HepG2 (cell line): Measurements from ENCODE around the gene TARDBP. TPM values are rescaled to one million over a fixed set of nuclear protein-coding genes. Genes with fewer than 3 reads are reported as not detected.

Source experiments
- CHCHD3 ChIP-seq: sonication (generic); formaldehyde crosslinking; IDR thresholded peaks from 2 replicates; pipeline ENCODE4 v1.8.0; 2022; ENCODE audit warnings: mild to moderate bottlenecking, missing genetic modification reagents, moderate library complexity
- DNMT1 ChIP-seq: sonication (generic); formaldehyde crosslinking; IDR thresholded peaks from 2 replicates; pipeline ENCODE4 v1.5.1; 2020; ENCODE audit warnings: mild to moderate bottlenecking, missing genetic modification reagents
- GABPA ChIP-seq, 2 experiments: IDR thresholded peaks; 2 replicates each; pipeline ENCODE4 v1.6.1; 2011 to 2016; ENCODE audit warnings: low read depth in 2 of 2, low read length in 1 of 2, missing biosample characterization in 1 of 2, missing genetic modification characterization in 1 of 2
- GPN1 ChIP-seq: sonication (generic); formaldehyde crosslinking; IDR thresholded peaks from 2 replicates; pipeline ENCODE4 v1.5.1; 2020; ENCODE audit warnings: missing genetic modification reagents, borderline replicate concordance
- HCFC1 ChIP-seq: fragments of 150-350 bp; IDR thresholded peaks from 2 replicates; pipeline ENCODE4 v1.6.1; 2014; ENCODE audit warnings: low read depth, low read length
- HIVEP1 ChIP-seq: sonication (generic); formaldehyde crosslinking; IDR thresholded peaks from 2 replicates; pipeline ENCODE4 v1.4.0; 2020; ENCODE audit warnings: mild to moderate bottlenecking, missing genetic modification reagents
- JUN ChIP-seq: sonication (generic); formaldehyde crosslinking; IDR thresholded peaks from 2 replicates; pipeline ENCODE4 v1.4.0; 2020; ENCODE audit warnings: mild to moderate bottlenecking, missing genetic modification reagents
- JUND ChIP-seq: sonication (generic); formaldehyde crosslinking; IDR thresholded peaks from 2 replicates; pipeline ENCODE4 v1.8.0; 2022; ENCODE audit warnings: mild to moderate bottlenecking, missing genetic modification reagents
- KDM5A ChIP-seq: fragments of 200-600 bp; sonication (generic); IDR thresholded peaks from 2 replicates; pipeline ENCODE4 v1.7.0; 2018; ENCODE audit warnings: antibody characterized with exemption, mild to moderate bottlenecking, low read length, borderline replicate concordance
- MAFK ChIP-seq, 2 experiments: IDR thresholded peaks in 1 of 2; conservative IDR thresholded peaks in 1 of 2; 2 replicates each; pipeline ENCODE4 v1.6.1; 2011; ENCODE audit warnings: improper control_type of control experiment in 2 of 2, low read length in 2 of 2
- NCOA2 ChIP-seq: sonication (generic); formaldehyde crosslinking; IDR thresholded peaks from 2 replicates; pipeline ENCODE4 v1.8.0; 2022; ENCODE audit warnings: inconsistent platforms
- NFE2 ChIP-seq: sonication (generic); formaldehyde crosslinking; IDR thresholded peaks from 2 replicates; pipeline ENCODE4 v1.4.0; 2020; ENCODE audit warnings: missing genetic modification reagents
- NFYB ChIP-seq: sonication (generic); formaldehyde crosslinking; IDR thresholded peaks from 2 replicates; pipeline ENCODE4 v1.4.0; 2020; ENCODE audit warnings: missing genetic modification reagents
- SIN3B ChIP-seq: fragments of 150-350 bp; IDR thresholded peaks from 2 replicates; pipeline ENCODE4 v1.6.1; 2014; ENCODE audit warnings: low read length
- SKI ChIP-seq: fragments of 450-650 bp; IDR thresholded peaks from one replicate; pipeline ENCODE4 v1.6.1; 2018; ENCODE audit warnings: mild to moderate bottlenecking; ENCODE audit not compliant: partially characterized antibody
- SNRNP70 ChIP-seq: fragments of 200-400 bp; formaldehyde crosslinking; IDR thresholded peaks from 2 replicates; pipeline ENCODE4 v1.6.1; 2017; ENCODE audit warnings: mild to moderate bottlenecking, low read depth, low read length, moderate library complexity
- STAT5B ChIP-seq: sonication (generic); formaldehyde crosslinking; IDR thresholded peaks from 2 replicates; pipeline ENCODE4 v1.4.0; 2020; ENCODE audit warnings: missing genetic modification reagents
- ZNF143 ChIP-seq: sonication (generic); formaldehyde crosslinking; IDR thresholded peaks from 2 replicates; pipeline ENCODE4 v1.4.0; 2020; ENCODE audit warnings: missing genetic modification reagents
- ZNF282 ChIP-seq: fragments of 450-650 bp; IDR thresholded peaks from 2 replicates; pipeline ENCODE4 v1.6.1; 2018; ENCODE audit not compliant: partially characterized antibody
- ZNF614 ChIP-seq: IDR thresholded peaks from 2 replicates; pipeline ENCODE4 v1.6.1; 2018; ENCODE audit warnings: missing biosample characterization, missing genetic modification reagents, inconsistent platforms, borderline replicate concordance
- ZNF816 ChIP-seq: sonication (generic); formaldehyde crosslinking; IDR thresholded peaks from 2 replicates; pipeline ENCODE4 v1.8.0; 2022; ENCODE audit warnings: missing genetic modification reagents, mild to moderate bottlenecking, borderline replicate concordance
- polyA plus RNA-seq, 8 experiments: library from polyadenylated mRNA; depleted of rRNA in 3 of 8; stranded (reverse) in 7 of 8; unstranded in 1 of 8; fragments of >200 nt; fragmentation: Illumina TruSeq in 4 of 8; extraction: Trizol in 4 of 8; gene quantifications; 2 replicates each; pipeline versions ENCODE4 v1.2.1 to v1.2.3, GENCODE V29; 2011 to 2016; ENCODE audit warnings: low read depth in 4 of 8, missing spikeins in 1 of 8, mixed read lengths in 1 of 8; ENCODE audit not compliant: insufficient read depth in 1 of 8
- total RNA-seq, 5 experiments: library from RNA; depleted of rRNA; stranded (reverse); fragments of >200 nt; fragmentation: Illumina TruSeq; extraction: Trizol; gene quantifications; 2 replicates each; pipeline ENCODE4 v1.2.3, GENCODE V29; 2016; ENCODE audit warnings: low read depth in 1 of 5
- TF ChIP-seq, protein P1 (sequence below): sonication (generic); formaldehyde crosslinking; IDR thresholded peaks from 2 replicates; pipeline ENCODE4 v1.8.0; 2022; ENCODE audit warnings: mild to moderate bottlenecking, missing genetic modification reagents, moderate library complexity
- TF ChIP-seq, protein P2 (sequence below): sonication (generic); formaldehyde crosslinking; IDR thresholded peaks from 2 replicates; pipeline ENCODE4 v1.8.0; 2022; ENCODE audit warnings: missing genetic modification reagents, low read depth, mild to moderate bottlenecking, borderline replicate concordance
- TF ChIP-seq, protein P3 (sequence below): sonication (generic); formaldehyde crosslinking; IDR thresholded peaks from 2 replicates; pipeline ENCODE4 v1.8.0; 2022; ENCODE audit warnings: mild to moderate bottlenecking, missing genetic modification reagents; ENCODE audit not compliant: insufficient replicate concordance
- TF ChIP-seq, protein P4 (sequence below): sonication (generic); formaldehyde crosslinking; IDR thresholded peaks from 2 replicates; pipeline ENCODE4 v1.8.1; 2023; ENCODE audit warnings: mild to moderate bottlenecking, missing genetic modification reagents

TARDBP gene
- total and polyA plus RNA-seq, 2 of the 13 experiments (the other 11 are each of a cell fraction or from before 2014, with no cell fraction given) = 62.4 to 93.0 TPM

DNA sequence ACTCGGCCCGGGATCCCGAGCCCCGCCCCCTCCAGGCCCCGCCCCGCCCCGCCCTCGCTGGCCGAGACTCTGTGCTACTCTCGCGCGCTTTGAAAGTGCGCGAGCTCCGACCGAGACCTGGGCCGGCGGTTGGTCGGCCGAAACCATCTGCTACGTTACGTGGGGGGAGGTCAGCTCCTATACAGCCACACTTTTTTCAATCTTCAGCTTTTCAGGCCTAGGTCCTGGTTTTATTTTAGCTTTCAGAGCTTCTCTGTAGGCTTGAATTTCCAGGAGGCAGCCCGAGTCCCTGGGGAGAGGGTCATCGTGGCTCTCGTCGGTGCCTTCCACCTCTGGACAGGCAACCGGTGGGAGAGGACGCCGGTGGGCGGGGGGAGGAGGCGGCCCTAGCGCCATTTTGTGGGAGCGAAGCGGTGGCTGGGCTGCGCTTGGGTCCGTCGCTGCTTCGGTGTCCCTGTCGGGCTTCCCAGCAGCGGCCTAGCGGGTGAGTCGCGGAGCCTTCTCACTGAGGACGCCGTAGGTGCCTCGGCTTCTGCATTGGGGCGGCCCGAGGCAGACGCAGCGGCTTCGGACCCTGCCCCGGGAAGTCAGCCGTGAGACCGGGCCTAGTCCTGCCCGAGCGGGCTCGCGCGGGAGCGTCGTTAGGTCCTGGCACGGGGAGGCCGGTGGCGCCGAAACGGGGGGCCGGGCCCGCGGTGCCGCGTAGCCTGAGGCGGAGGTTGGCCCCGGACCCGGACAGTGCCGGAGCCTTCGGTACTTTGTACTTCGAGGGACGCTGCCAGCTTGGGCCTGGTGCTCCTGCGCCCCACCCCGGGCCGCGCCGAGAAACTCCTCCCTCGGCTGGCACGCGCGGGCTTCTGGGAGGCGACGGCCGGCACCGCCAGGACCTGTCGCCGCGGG lies at the start of gene TARDBP (continued):
- TF ChIP-seq SNRNP70 (no peak), HIVEP1 (CRISPR knock-in tag) (peak; percentile 89; the same call in 1 of the 2 replicates), GPN1 (CRISPR knock-in tag) (no peak), HCFC1 (no peak), GABPA (IDR thresholded peaks at IDR 0.05; ENCODE audit: low read depth, low read length) (no peak), GABPA (CRISPR knock-in tag; IDR thresholded peaks at IDR 0.05; ENCODE audit: low read depth) (peak; percentile 51; the same call in 1 of the 2 replicates), ZNF143 (CRISPR knock-in tag) (peak; percentile 79), NCOA2 (peak; percentile 40; the same call in 1 of the 2 replicates), STAT5B (CRISPR knock-in tag) (no peak), JUN (CRISPR knock-in tag) (no peak), SKI (peak; percentile 14), MAFK (conservative IDR thresholded peaks at IDR 0.05 in 1 of 2, IDR thresholded peaks at IDR 0.05 in 1 of 2; ENCODE audit: low read length in 2 of 2) (no peak), DNMT1 (no peak), JUND (CRISPR knock-in tag) (no peak), NFYB (peak; percentile 20; the same call in 1 of the 2 replicates), ZNF614 (no peak), ZNF816 (CRISPR knock-in tag) (no peak), SIN3B (no peak), NFE2 (CRISPR knock-in tag) (no peak), CHCHD3 (CRISPR knock-in tag) (peak; percentile 95), KDM5A (peak; percentile 90), ZNF282 (no peak)
- TF ChIP-seq, protein P1, sequence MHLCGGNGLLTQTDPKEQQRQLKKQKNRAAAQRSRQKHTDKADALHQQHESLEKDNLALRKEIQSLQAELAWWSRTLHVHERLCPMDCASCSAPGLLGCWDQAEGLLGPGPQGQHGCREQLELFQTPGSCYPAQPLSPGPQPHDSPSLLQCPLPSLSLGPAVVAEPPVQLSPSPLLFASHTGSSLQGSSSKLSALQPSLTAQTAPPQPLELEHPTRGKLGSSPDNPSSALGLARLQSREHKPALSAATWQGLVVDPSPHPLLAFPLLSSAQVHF (CRISPR knock-in tag) = no peak
- TF ChIP-seq, protein P2, sequence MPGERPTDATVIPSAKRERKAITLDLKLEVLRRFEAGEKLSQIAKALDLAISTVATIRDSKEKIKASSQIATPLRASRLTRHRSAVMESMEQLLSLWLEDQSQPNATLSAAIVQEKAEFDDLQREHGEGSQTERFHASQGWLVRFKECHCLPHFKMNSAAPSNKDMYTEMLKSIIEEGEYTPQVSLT (CRISPR knock-in tag) = no peak
- TF ChIP-seq, protein P3, sequence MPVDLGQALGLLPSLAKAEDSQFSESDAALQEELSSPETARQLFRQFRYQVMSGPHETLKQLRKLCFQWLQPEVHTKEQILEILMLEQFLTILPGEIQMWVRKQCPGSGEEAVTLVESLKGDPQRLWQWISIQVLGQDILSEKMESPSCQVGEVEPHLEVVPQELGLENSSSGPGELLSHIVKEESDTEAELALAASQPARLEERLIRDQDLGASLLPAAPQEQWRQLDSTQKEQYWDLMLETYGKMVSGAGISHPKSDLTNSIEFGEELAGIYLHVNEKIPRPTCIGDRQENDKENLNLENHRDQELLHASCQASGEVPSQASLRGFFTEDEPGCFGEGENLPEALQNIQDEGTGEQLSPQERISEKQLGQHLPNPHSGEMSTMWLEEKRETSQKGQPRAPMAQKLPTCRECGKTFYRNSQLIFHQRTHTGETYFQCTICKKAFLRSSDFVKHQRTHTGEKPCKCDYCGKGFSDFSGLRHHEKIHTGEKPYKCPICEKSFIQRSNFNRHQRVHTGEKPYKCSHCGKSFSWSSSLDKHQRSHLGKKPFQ (CRISPR knock-in tag) = peak; percentile 81
- TF ChIP-seq, protein P4, sequence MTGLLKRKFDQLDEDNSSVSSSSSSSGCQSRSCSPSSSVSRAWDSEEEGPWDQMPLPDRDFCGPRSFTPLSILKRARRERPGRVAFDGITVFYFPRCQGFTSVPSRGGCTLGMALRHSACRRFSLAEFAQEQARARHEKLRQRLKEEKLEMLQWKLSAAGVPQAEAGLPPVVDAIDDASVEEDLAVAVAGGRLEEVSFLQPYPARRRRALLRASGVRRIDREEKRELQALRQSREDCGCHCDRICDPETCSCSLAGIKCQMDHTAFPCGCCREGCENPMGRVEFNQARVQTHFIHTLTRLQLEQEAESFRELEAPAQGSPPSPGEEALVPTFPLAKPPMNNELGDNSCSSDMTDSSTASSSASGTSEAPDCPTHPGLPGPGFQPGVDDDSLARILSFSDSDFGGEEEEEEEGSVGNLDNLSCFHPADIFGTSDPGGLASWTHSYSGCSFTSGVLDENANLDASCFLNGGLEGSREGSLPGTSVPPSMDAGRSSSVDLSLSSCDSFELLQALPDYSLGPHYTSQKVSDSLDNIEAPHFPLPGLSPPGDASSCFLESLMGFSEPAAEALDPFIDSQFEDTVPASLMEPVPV (CRISPR knock-in tag) = peak; percentile 75; the same call in 1 of the 2 replicates
